Osteocyte (in vitro differentiated cells): ENCODE results near the gene NLGN1. TPM values are rescaled to one million over a fixed set of nuclear protein-coding genes. Genes with fewer than 3 reads are reported as not detected.

Experiments used
- DNase-seq: peaks from one replicate; pipeline ENCODE4 v3.0.0; 2021; ENCODE audit warnings: mixed read lengths; ENCODE audit not compliant: unreplicated experiment; ENCODE audit errors: extremely low spot score
- H3K27ac Mint-ChIP-seq: one replicate; pipeline ENCODE4 v1.8.0; 2021; ENCODE audit warnings: mild to moderate bottlenecking, mixed read lengths; ENCODE audit not compliant: unreplicated experiment
- H3K27me3 Mint-ChIP-seq: one replicate; pipeline ENCODE4 v1.8.0; 2021; ENCODE audit warnings: mixed read lengths; ENCODE audit not compliant: unreplicated experiment
- H3K36me3 Mint-ChIP-seq: one replicate; pipeline ENCODE4 v1.8.0; 2021; ENCODE audit warnings: mixed read lengths; ENCODE audit not compliant: unreplicated experiment
- H3K4me1 Mint-ChIP-seq: one replicate; pipeline ENCODE4 v1.8.0; 2021; ENCODE audit warnings: mixed read lengths; ENCODE audit not compliant: unreplicated experiment
- H3K4me3 Mint-ChIP-seq: one replicate; pipeline ENCODE4 v1.8.0; 2021; ENCODE audit warnings: mild to moderate bottlenecking, moderate library complexity, mixed read lengths; ENCODE audit not compliant: unreplicated experiment
- H3K9me3 Mint-ChIP-seq: one replicate; pipeline ENCODE4 v1.8.0; 2021; ENCODE audit warnings: mixed read lengths; ENCODE audit not compliant: unreplicated experiment
- total RNA-seq: library from RNA; stranded (reverse); gene quantifications from 2 replicates; pipeline ENCODE4 v1.2.1, GENCODE V29; 2021
- TF ChIP-seq, protein P1 (sequence below): fragments of 200-600 bp; sonication (generic); IDR thresholded peaks from 2 replicates; pipeline ENCODE4 v1.5.0; 2021; ENCODE audit warnings: antibody characterized with exemption, mild to moderate bottlenecking, moderate library complexity

Gene NLGN1
- total RNA-seq, 1 donor from 2014 or later, result 3.9 TPM

GRCh38 chr3:174158674-174159073 lies 761.1 kb downstream of the NLGN1 start:
- TF ChIP-seq, protein P1, sequence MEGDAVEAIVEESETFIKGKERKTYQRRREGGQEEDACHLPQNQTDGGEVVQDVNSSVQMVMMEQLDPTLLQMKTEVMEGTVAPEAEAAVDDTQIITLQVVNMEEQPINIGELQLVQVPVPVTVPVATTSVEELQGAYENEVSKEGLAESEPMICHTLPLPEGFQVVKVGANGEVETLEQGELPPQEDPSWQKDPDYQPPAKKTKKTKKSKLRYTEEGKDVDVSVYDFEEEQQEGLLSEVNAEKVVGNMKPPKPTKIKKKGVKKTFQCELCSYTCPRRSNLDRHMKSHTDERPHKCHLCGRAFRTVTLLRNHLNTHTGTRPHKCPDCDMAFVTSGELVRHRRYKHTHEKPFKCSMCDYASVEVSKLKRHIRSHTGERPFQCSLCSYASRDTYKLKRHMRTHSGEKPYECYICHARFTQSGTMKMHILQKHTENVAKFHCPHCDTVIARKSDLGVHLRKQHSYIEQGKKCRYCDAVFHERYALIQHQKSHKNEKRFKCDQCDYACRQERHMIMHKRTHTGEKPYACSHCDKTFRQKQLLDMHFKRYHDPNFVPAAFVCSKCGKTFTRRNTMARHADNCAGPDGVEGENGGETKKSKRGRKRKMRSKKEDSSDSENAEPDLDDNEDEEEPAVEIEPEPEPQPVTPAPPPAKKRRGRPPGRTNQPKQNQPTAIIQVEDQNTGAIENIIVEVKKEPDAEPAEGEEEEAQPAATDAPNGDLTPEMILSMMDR, result no peak
- no peak overlapping the region for H3K4me3 Mint-ChIP-seq
- peaks cover 12% of the 10 kb centered on the region for H3K9me3 Mint-ChIP-seq
- peaks cover 19% of the 10 kb centered on the region for H3K4me1 Mint-ChIP-seq
- H3K27me3 Mint-ChIP-seq, result no peaks in the 10 kb centered on the region
- H3K27ac Mint-ChIP-seq, result no peak overlapping the region
- no peak for DNase-seq
- peaks cover 7% of the 10 kb centered on the region for H3K36me3 Mint-ChIP-seq

- DNase-seq, result no peak
- Mint-ChIP-seq H3K27ac (no peak overlapping the region), H3K4me3 (no peak overlapping the region), H3K36me3 (peaks cover 7% of the 10 kb centered on the region), H3K27me3 (no peaks in the 10 kb centered on the region), H3K4me1 (peaks cover 15% of the 10 kb centered on the region), H3K9me3 (peaks cover 20% of the 10 kb centered on the region)
- TF ChIP-seq, protein P1, result no peak
These were observed 762.1 kb downstream of the NLGN1 start for GRCh38 chr3:174159604-174160003.

GRCh38 chr3:174162550-174162949 lies 765.0 kb downstream of the NLGN1 start:
- Mint-ChIP-seq H3K4me3 (no peak overlapping the region), H3K9me3 (peaks cover 46% of the 10 kb centered on the region), H3K36me3 (peaks cover 7% of the 10 kb centered on the region), H3K4me1 (peaks cover 5% of the 10 kb centered on the region), H3K27ac (no peak overlapping the region), H3K27me3 (no peaks in the 10 kb centered on the region)
- TF ChIP-seq, protein P1, result no peak
- DNase-seq, result no peak

GRCh38 chr3:174168026-174168425 lies 770.5 kb downstream of the NLGN1 start:
- peaks cover 37% of the 10 kb centered on the region for H3K9me3 Mint-ChIP-seq
- peaks cover 4% of the 10 kb centered on the region for H3K36me3 Mint-ChIP-seq
- H3K27me3 Mint-ChIP-seq, result no peaks in the 10 kb centered on the region
- H3K27ac Mint-ChIP-seq, result no peak overlapping the region
- DNase-seq, result no peak
- TF ChIP-seq, protein P1, result no peak
- H3K4me3 Mint-ChIP-seq, result no peak overlapping the region
- no peaks in the 10 kb centered on the region for H3K4me1 Mint-ChIP-seq

DNA sequence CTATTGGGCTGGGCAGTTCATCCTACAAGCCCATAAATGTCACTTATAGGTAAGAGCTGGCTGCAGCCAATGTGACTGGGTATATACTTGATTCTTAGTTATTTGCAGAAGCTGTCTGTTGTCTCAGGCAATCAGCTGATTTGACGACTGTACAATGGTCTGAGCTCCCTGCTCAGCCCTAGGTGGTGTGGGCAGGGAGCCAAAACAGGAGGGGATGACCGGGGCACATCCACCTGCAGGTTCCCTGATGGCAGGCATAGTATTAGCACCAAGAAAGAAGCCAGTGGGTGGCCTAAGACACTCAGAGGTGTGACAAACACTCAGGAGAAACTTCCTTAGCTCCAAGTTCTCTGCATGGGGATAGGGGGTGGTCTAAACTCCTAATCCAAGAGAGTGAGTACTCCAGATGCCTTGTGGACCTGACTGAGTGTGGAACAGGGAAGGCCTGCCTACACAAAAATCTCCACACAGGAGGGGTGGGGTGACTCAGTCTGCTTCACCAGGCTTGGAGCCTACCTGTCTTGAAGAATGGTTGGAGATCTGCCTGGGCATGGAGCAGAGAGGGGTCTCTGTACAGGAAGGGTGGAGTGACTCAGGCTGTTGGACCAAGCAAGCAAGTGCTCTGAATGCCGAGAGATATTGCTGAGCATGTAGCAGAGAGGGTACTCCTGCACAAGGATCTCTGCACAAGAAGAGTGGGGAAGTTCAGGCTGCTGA lies 771.2 kb downstream of the NLGN1 start:
- peaks cover 43% of the 10 kb centered on the region for H3K9me3 Mint-ChIP-seq
- no peak overlapping the region for H3K27ac Mint-ChIP-seq
- no peak overlapping the region for H3K4me3 Mint-ChIP-seq
- no peaks in the 10 kb centered on the region for H3K4me1 Mint-ChIP-seq
- TF ChIP-seq, protein P1, result no peak
- H3K27me3 Mint-ChIP-seq, result no peaks in the 10 kb centered on the region
- H3K36me3 Mint-ChIP-seq, result peaks cover 4% of the 10 kb centered on the region
- no peak for DNase-seq
